ENCODE measurements around the gene MIPEP. TPM values are rescaled to one million over a fixed set of nuclear protein-coding genes. Genes with fewer than 3 reads are reported as not detected.

MIPEP gene
- total RNA-seq, 2 donors from 2014 or later = 26.2 to 27.1 TPM

DNA sequence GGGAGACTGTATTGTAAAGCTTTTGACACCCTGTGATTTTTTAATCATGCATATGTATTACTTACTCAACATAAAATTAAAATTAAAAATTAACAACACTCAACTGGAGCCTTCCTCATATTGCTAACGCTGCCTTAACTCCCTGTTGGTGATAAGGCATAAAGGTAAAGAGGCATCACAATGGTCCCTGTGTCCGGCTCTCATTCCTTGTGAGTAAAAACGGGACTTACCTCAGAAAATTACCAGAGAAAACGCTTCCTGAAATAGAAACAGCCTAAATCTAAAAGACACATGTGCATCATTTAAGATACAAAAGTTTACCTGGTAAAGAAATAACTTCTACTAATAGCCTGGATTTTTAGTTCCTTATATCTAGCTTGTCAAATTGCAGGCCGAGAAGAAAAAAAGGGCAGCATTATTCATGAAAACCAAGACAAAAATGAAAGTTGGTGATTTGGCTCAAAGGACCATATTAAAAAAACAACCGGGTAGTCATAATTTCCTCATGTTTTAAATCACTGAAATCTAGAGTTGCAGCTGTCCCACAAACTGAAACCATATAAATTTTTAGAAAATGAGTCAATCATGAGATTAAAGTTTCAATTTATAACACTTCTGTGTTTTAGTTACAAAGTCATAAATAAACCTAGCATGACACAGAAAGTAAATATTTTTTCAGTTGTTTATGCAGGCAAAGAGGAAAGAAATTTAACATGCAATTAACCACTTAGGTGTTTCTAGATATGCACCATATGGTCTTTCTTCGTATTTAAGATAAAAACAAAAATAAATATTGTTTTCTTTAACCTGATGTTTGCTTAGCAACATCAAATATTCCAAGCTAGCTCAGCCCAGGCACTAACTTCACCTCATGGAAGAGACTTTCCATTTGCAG is 94.7 kb downstream of the MIPEP start:
- H3K4me3 ChIP-seq = no peak overlapping the region
- intact Hi-C loops (cut with DNase I) = no loop called here
- no peak for TF ChIP-seq POLR2AphosphoS5 (IDR thresholded peaks at IDR 0.05)
- TF ChIP-seq POLR2A (IDR thresholded peaks at IDR 0.05) = no peak
- TF ChIP-seq, protein P1, sequence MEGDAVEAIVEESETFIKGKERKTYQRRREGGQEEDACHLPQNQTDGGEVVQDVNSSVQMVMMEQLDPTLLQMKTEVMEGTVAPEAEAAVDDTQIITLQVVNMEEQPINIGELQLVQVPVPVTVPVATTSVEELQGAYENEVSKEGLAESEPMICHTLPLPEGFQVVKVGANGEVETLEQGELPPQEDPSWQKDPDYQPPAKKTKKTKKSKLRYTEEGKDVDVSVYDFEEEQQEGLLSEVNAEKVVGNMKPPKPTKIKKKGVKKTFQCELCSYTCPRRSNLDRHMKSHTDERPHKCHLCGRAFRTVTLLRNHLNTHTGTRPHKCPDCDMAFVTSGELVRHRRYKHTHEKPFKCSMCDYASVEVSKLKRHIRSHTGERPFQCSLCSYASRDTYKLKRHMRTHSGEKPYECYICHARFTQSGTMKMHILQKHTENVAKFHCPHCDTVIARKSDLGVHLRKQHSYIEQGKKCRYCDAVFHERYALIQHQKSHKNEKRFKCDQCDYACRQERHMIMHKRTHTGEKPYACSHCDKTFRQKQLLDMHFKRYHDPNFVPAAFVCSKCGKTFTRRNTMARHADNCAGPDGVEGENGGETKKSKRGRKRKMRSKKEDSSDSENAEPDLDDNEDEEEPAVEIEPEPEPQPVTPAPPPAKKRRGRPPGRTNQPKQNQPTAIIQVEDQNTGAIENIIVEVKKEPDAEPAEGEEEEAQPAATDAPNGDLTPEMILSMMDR (IDR thresholded peaks at IDR 0.05) = no peak
- no peaks in the 10 kb centered on the region for H3K9me3 ChIP-seq
- H3K27ac ChIP-seq = peak overlapping the region; percentile 35 to 83
- H3K4me1 ChIP-seq (replicated peaks) = peaks cover 11% of the 10 kb centered on the region
- H3K36me3 ChIP-seq = no peaks in the 10 kb centered on the region
- 50% methylated on average over 7 of the region's 7 CpGs for WGBS
- no peaks in the 10 kb centered on the region for H3K27me3 ChIP-seq (replicated peaks; ENCODE audit: insufficient read depth)
- DNase-seq (ENCODE audit: low spot score) = no peak

DNA sequence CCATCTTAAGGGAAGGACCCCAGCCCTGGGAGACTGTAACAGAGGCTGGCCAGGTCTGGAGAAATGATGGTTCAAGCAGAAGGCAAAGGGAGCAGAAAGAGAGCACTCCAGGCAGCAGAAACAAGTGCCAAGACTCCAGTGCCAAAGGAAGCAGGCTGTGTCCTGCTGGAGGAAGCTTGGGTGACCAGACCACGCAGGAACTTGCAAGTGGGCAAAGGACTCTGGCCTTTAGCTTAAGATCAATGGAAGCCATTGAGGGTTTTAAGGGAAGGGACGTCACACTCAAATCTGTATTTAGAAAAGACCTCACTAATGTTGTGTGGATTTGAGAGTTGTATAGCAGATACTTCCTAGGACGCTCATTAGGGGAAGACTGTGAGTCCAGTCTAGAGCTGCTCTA is 95.5 kb downstream of the MIPEP start:
- Histone ChIP-seq H3K4me1 (replicated peaks) (peaks cover 13% of the 10 kb centered on the region), H3K9me3 (no peaks in the 10 kb centered on the region), H3K4me3 (no peak overlapping the region), H3K36me3 (no peaks in the 10 kb centered on the region), H3K27ac (peak overlapping the region; percentile 35 to 83), H3K27me3 (replicated peaks; ENCODE audit: insufficient read depth) (no peaks in the 10 kb centered on the region)
- TF ChIP-seq, protein P1 (IDR thresholded peaks at IDR 0.05) = no peak
- no peak for TF ChIP-seq POLR2A (IDR thresholded peaks at IDR 0.05)
- no peak for DNase-seq (ENCODE audit: low spot score)
- 81% methylated on average over 3 of the region's 3 CpGs for WGBS
- intact Hi-C loops (cut with DNase I) = no loop called here

DNA sequence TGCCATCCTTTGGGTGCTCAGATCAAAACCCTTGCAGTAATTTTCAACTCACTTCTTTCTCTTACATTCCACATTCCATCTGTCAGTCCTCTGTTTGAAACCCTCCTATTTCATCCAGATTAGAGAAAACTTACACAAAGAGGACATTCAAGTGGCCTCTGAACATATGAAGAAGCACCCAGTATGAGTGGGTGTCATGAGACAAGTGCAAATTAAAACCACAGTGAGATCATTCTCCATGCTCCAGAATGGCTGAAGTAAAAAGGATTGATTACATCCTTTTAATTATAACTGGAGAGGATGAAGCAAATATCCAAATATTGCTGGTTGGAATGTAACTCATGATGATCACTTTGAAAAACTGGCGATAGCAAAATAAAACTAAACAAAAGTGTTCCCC is 96.5 kb downstream of the MIPEP start:
- Histone ChIP-seq H3K4me3 (no peak overlapping the region), H3K27me3 (replicated peaks; ENCODE audit: insufficient read depth) (no peaks in the 10 kb centered on the region), H3K4me1 (replicated peaks) (peaks cover 13% of the 10 kb centered on the region), H3K36me3 (no peaks in the 10 kb centered on the region), H3K27ac (peak overlapping the region in 1 of 2 donors; percentile 83), H3K9me3 (no peaks in the 10 kb centered on the region)
- TF ChIP-seq POLR2A (IDR thresholded peaks at IDR 0.05) = no peak
- TF ChIP-seq, protein P1 (IDR thresholded peaks at IDR 0.05) = no peak
- TF ChIP-seq POLR2AphosphoS5 (IDR thresholded peaks at IDR 0.05) = no peak
- intact Hi-C loops (cut with DNase I) = no loop called here
- WGBS = 96% methylated on average over 1 of the region's 1 CpG
- no peak for DNase-seq (ENCODE audit: low spot score)

DNA sequence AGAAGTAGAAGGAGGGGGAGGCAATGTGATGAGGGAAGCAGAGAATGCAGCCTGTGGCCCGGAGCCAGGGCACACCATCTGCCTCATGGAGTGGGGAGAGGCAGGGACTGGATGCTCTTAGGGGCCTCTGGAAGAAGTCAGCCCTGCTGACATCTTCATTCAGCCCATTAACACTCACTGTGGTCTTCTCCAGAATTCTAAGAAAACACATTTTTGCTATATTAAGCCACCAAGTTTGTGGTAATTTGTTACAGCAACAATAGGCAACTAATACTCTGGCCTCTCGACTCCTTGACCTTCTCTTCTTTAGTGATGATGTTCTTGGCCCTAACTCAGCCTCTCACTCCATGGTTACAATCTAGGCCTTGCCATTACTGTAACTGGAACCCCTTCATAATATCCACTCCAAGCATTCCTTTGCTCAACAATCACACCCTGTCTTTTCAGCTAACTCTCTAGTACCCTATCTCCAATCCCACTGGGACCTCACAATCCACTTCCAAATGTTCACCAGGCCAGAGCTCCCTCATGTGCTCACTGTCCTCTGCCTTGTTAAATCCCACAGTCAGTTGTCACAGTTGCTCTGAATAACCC is 98.5 kb downstream of the MIPEP start:
- Histone ChIP-seq H3K27me3 (replicated peaks; ENCODE audit: insufficient read depth) (no peaks in the 10 kb centered on the region), H3K9me3 (no peaks in the 10 kb centered on the region), H3K4me3 (no peak overlapping the region), H3K4me1 (replicated peaks) (peaks cover 13% of the 10 kb centered on the region), H3K36me3 (no peaks in the 10 kb centered on the region), H3K27ac (peak overlapping the region; percentile 52 to 83)
- no peak for DNase-seq (ENCODE audit: low spot score)
- TF ChIP-seq, protein P1 (IDR thresholded peaks at IDR 0.05) = no peak
- TF ChIP-seq POLR2A (IDR thresholded peaks at IDR 0.05) (no peak), POLR2AphosphoS5 (IDR thresholded peaks at IDR 0.05) (no peak)
- intact Hi-C loops (cut with DNase I) = no loop called here
- WGBS = 71% methylated on average over 2 of the region's 2 CpGs

Data from prostate gland (tissue), 2 donors.